K562 (cell line): Measurements from ENCODE around the gene PIM3. TPM values are rescaled to one million over a fixed set of nuclear protein-coding genes. Genes with fewer than 3 reads are reported as not detected.

ENCODE experiments used
- ATAC-seq: fragments of 200-7000 bp; cut with Tn5 transposase; 3 replicates; pipeline ENCODE4 v1.9.1; 2020; ENCODE audit warnings: moderate library complexity
- BruUV-seq: library from RNA; stranded (reverse); fragments of 400-500 nt; replicated peaks from 2 replicates; lab custom pipeline; 2021; lab: Mats Ljungman, UMichigan
- CTCF ChIA-PET: fragments of 300-600 bp; formaldehyde crosslinking; extraction: SDS; loops from one replicate; lab custom pipeline; 2021; ENCODE audit warnings: low intra/inter-chr PET ratio; lab: Yijun Ruan, JAX
- POLR2A ChIA-PET: fragments of 300-600, 350-650 bp; sonication (Branson Sonifier 250); formaldehyde crosslinking; extraction: SDS; loops from one replicate; lab custom pipeline; 2021; ENCODE audit warnings: antibody characterized with exemption, inconsistent platforms; lab: Yijun Ruan, JAX
- DNase-seq, 4 experiments: peaks; one replicate each; pipeline versions ENCODE4 v3.0.0 to v3.0.0-alpha.2; 2011 to 2018; ENCODE audit warnings: low spot score in 3 of 4, mixed read lengths in 3 of 4; ENCODE audit errors: extremely low read depth in 1 of 4
- FAIRE-seq: peaks from 2 replicates; lab custom pipeline; 2011; peaks lifted over from hg19 to GRCh38; lab: Jason Lieb, UNC
- H2AFZ ChIP-seq: 2 replicates; pipeline ENCODE4 v1.6.0; 2011; ENCODE audit warnings: low read depth, low read length, control low read depth, inconsistent platforms
- H3K27ac ChIP-seq: fragments of 200-600 bp; 3 replicates; pipeline ENCODE4 v1.8.0; 2011; ENCODE audit warnings: low read depth, mild to moderate bottlenecking, control low read depth, inconsistent platforms, low read length, moderate library complexity, mixed read lengths; ENCODE audit errors: extremely low read depth
- H3K27me3 ChIP-seq, 2 experiments: fragments of 300-600 bp in 1 of 2; 2 replicates in 1 of 2; 3 replicates in 1 of 2; pipeline versions ENCODE4 v1.6.0 to v1.8.0; 2011; ENCODE audit warnings: inconsistent platforms in 2 of 2, low read length in 2 of 2, mild to moderate bottlenecking in 1 of 2, mixed read lengths in 1 of 2, moderate library complexity in 1 of 2; ENCODE audit not compliant: control insufficient read depth in 2 of 2, insufficient read depth in 2 of 2
- H3K36me3 ChIP-seq: fragments of 300-600 bp; 3 replicates; pipeline ENCODE4 v1.8.0; 2011; ENCODE audit warnings: mild to moderate bottlenecking, low read length, inconsistent platforms; ENCODE audit not compliant: control insufficient read depth, insufficient read depth
- H3K4me1 ChIP-seq, 2 experiments: fragments of 200-600 bp in 1 of 2; replicated peaks in 1 of 2; 2 replicates in 1 of 2; 3 replicates in 1 of 2; pipeline versions ENCODE4 v1.5.1 to v1.8.0; 2011; ENCODE audit warnings: inconsistent platforms in 2 of 2, low read length in 2 of 2, mild to moderate bottlenecking in 1 of 2, mixed read lengths in 1 of 2, moderate library complexity in 1 of 2; ENCODE audit not compliant: control insufficient read depth in 2 of 2, insufficient read depth in 2 of 2
- H3K4me2 ChIP-seq: 2 replicates; pipeline ENCODE4 v1.6.1; 2011; ENCODE audit warnings: low read length, control low read depth, inconsistent platforms, mixed read lengths; ENCODE audit not compliant: insufficient read depth
- H3K4me3 ChIP-seq: fragments of 200-600 bp; sonication (generic), shearing (Covaris generic); 2 replicates; pipeline ENCODE4 v1.5.1; 2016; ENCODE audit warnings: control low read depth, inconsistent platforms
- H3K79me2 ChIP-seq: fragments of 200-600 bp; 3 replicates; pipeline ENCODE4 v1.8.0; 2011; ENCODE audit warnings: low read length, inconsistent platforms; ENCODE audit not compliant: control insufficient read depth, insufficient read depth
- H3K9ac ChIP-seq, 2 experiments: 2 replicates each; pipeline versions ENCODE4 v1.6.0 to v1.6.1; 2011; ENCODE audit warnings: low read depth in 2 of 2, low read length in 2 of 2, control low read depth in 1 of 2, inconsistent platforms in 1 of 2, mild to moderate bottlenecking in 1 of 2, mixed read lengths in 1 of 2; ENCODE audit not compliant: insufficient read depth in 1 of 2
- H3K9me1 ChIP-seq: one replicate; pipeline ENCODE4 v1.6.0; 2011; ENCODE audit warnings: inconsistent platforms, mild to moderate bottlenecking, low read length, moderate library complexity; ENCODE audit not compliant: control insufficient read depth, insufficient read depth
- H3K9me3 ChIP-seq: replicated peaks from 2 replicates; pipeline ENCODE4 v1.5.1; 2011; ENCODE audit warnings: low read depth, low read length, inconsistent platforms; ENCODE audit not compliant: control insufficient read depth, insufficient read depth
- H4K20me1 ChIP-seq: replicated peaks from 2 replicates; pipeline ENCODE4 v1.6.1; 2011; ENCODE audit warnings: low read length, inconsistent platforms, mixed read lengths; ENCODE audit not compliant: control insufficient read depth, insufficient read depth
- ATF7 ChIP-seq: fragments of 450-650 bp; IDR thresholded peaks from 2 replicates; pipeline ENCODE4 v1.7.1; 2014; ENCODE audit warnings: mild to moderate bottlenecking, moderate library complexity
- EGR1 ChIP-seq: fragments of 450-650 bp; conservative IDR thresholded peaks from 2 replicates; pipeline ENCODE4 v1.6.1; 2017; ENCODE audit warnings: mild to moderate bottlenecking
- NFXL1 ChIP-seq: fragments of 450-650 bp; formaldehyde crosslinking; IDR thresholded peaks from 2 replicates; pipeline ENCODE4 v1.4.0; 2021; ENCODE audit warnings: mild to moderate bottlenecking
- NR2C1 ChIP-seq, 2 experiments: fragments of 450-650 bp; IDR thresholded peaks; 2 replicates each; pipeline ENCODE4 v1.6.1; 2017; ENCODE audit warnings: mild to moderate bottlenecking in 2 of 2, antibody characterized with exemption in 1 of 2, inconsistent platforms in 1 of 2, missing compliant biosample characterization in 1 of 2, missing genetic modification characterization in 1 of 2
- RBM25 ChIP-seq: fragments of 200-400 bp; formaldehyde crosslinking; IDR thresholded peaks from 2 replicates; pipeline ENCODE4 v1.6.1; 2018; ENCODE audit warnings: low read length, low read depth, moderate library complexity; ENCODE audit not compliant: severe bottlenecking
- TEAD2 ChIP-seq: fragments of 450-650 bp; IDR thresholded peaks from 2 replicates; pipeline ENCODE4 v1.6.1; 2016; ENCODE audit warnings: missing genetic modification characterization, control low read depth, missing compliant biosample characterization
- ZNF324 ChIP-seq: fragments of 250-450 bp; sonication (Bioruptor Pico); IDR thresholded peaks from 2 replicates; pipeline ENCODE4 v1.4.0; 2020; ENCODE audit warnings: mild to moderate bottlenecking
- ZNF384 ChIP-seq: IDR thresholded peaks from 2 replicates; pipeline ENCODE4 v1.6.1; 2012; ENCODE audit warnings: low read depth, low read length, improper control_type of control experiment
- ZNF668 ChIP-seq: fragments of 250-450 bp; sonication (Bioruptor Pico); IDR thresholded peaks from 2 replicates; pipeline ENCODE4 v1.8.0; 2022; ENCODE audit warnings: mild to moderate bottlenecking, inconsistent platforms
- ZNF76 ChIP-seq: fragments of 250-450 bp; sonication (Bioruptor Pico); IDR thresholded peaks from 2 replicates; pipeline ENCODE4 v1.4.0; 2020; ENCODE audit warnings: mild to moderate bottlenecking, moderate library complexity, borderline replicate concordance
- WGBS: fragments of 100-300 bp; shearing (Covaris generic); methylation state at CpG from one replicate; pipeline ENCODE4 v1.1.6; 2016; ENCODE audit warnings: low coverage, mixed read lengths; ENCODE audit not compliant: insufficient coverage; ENCODE audit errors: missing lambda C conversion rate; 5-methylcytosine and 5-hydroxymethylcytosine counted together
- in situ Hi-C: fragments of 300-500 bp; cut with MboI; formaldehyde crosslinking; loops from 4 replicates; pipeline ENCODE4 v1.15.0; 2018; ENCODE audit warnings: inconsistent platforms, mixed read lengths
- intact Hi-C: fragments of 100-400 bp; cut with micrococcal nuclease; formaldehyde crosslinking; loops from 2 replicates; pipeline ENCODE4 v1.14.2; 2022
- polyA plus RNA-seq, 8 experiments: library from polyadenylated mRNA; depleted of rRNA in 4 of 8; stranded (reverse) in 5 of 8; unstranded in 3 of 8; fragments of >200 nt; fragmentation: Nextera tagmentation in 2 of 8; fragmentation: Illumina TruSeq in 1 of 8; extraction: Ambion mirVana in 2 of 8; extraction: Trizol in 1 of 8; gene quantifications; 2 replicates each; pipeline versions ENCODE4 v1.2.1 to v1.2.3, GENCODE V29; 2011 to 2014; ENCODE audit warnings: inconsistent platforms in 1 of 8, missing spikeins in 1 of 8
- total RNA-seq, 7 experiments: library from RNA; depleted of rRNA in 6 of 7; stranded (reverse); fragments of >200 nt in 6 of 7; fragmentation: Illumina TruSeq in 2 of 7; extraction: Trizol in 2 of 7; gene quantifications; 2 replicates each; pipeline versions ENCODE4 v1.2.1 to v1.2.3, GENCODE V29; 2011 to 2021; ENCODE audit warnings: low replicate concordance in 1 of 7
- TF ChIP-seq, protein P1 (sequence below): fragments of 450-650 bp; IDR thresholded peaks from 2 replicates; pipeline ENCODE4 v1.6.1; 2018; ENCODE audit warnings: mild to moderate bottlenecking, low read depth; ENCODE audit not compliant: partially characterized antibody

The PIM3 gene
- total and polyA plus RNA-seq, 9 of the 15 experiments (the other 6 are each of a cell fraction or from before 2014, with no cell fraction given), result 0.24 to 40.5 (median 5.3) TPM

DNA sequence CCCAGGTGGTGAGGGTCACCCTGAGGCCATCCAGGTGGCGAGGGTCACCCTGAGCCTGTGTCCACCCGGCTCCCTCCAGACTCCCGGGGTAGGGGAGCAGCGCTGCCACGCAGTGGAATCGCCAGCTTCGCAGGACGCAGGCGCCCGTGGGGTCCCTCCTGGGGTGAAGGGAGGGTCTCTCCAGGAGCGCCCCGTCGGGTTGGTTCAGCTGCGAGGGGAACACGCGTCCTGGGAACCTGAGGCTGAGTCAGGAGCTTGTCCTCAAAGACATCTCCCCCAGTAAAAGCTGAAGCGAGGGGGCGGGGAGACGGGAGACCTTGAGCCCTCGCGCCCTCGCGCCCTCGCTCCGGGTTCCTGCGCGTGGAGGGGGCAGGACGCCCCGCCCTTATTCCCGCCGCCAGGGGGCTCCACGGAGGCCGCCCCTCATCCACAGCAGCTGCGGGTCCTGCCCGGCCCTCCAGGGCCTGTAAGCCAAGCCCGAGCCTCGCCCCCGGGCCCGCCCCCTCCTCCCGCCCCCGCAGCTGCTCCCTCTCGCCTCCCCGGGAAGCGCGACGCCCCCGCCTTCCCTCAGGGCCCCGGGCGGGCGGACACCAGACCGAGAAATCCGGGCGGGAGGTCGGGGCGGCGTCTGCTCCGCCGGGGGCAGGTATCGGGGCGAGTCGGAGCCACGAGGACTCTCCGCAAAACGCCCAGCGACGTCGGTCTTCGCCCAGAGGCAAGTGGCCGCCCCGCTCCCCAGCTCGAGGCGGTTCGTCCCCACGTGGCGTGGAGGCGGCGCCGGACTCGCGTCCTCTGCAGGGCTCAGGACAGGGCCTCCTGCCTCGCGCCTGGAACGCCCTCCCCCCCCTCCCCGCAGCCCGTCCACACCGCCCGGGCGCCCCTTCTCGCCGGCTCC lies 22.8 kb downstream of the PIM3 start:
- peaks cover 0 to 4% of the 10 kb centered on the region in 2 experiments; a peak in 1 of 5 replicates for H3K4me1 ChIP-seq
- no peak for FAIRE-seq
- H3K79me2 ChIP-seq, result no peaks in the 10 kb centered on the region
- intact Hi-C loops (no loop called here), in situ Hi-C loops (no loop called here)
- WGBS, result 89% methylated on average over 11 of the region's 90 CpGs
- H2AFZ ChIP-seq, result no peak overlapping the region
- H3K36me3 ChIP-seq, result no peaks in the 10 kb centered on the region
- no peaks in the 10 kb centered on the region for H3K27me3 ChIP-seq
- DNase-seq, result no peak
- TF ChIP-seq ZNF384, result no peak
- no peak for TF ChIP-seq ZNF76 (CRISPR knock-in tag)
- TF ChIP-seq, all 486 proteins: peak for 0
- ChIA-PET POLR2A (no interaction called here), CTCF (no interaction called here)
- no peaks in the 10 kb centered on the region for H3K9me3 ChIP-seq
- H3K9ac ChIP-seq, result no peak overlapping the region
- no TSS peak for BruUV-seq
- no peak for ATAC-seq
- no peaks in the 10 kb centered on the region for H4K20me1 ChIP-seq
- no peaks in the 10 kb centered on the region for H3K9me1 ChIP-seq
- no peak overlapping the region for H3K27ac ChIP-seq
- H3K4me2 ChIP-seq, result no peak overlapping the region
- no peak overlapping the region for H3K4me3 ChIP-seq

DNA sequence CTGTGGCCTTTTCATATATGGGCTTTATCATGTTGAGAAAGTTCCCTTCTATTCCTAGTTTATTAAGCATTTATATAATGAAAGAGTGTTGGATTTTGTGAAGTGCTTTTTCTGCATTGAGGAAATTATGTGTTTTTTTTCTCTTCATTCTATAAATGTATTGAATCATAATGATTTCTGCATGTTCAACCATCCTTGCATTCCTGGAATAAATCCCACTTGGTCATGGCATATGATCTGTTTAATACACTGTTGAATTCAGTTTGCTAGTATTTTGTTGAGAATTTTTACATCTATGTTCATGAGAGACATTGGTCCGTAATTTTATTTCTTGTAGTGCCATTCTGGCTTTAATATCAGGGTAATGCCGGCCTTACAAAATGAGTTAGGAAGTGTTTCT lies 25.8 kb downstream of the PIM3 start:
- ChIA-PET CTCF (no interaction called here), POLR2A (no interaction called here)
- no peaks in the 10 kb centered on the region for H3K79me2 ChIP-seq
- no peaks in the 10 kb centered on the region for H3K36me3 ChIP-seq
- H3K27ac ChIP-seq, result no peak overlapping the region
- H3K9me1 ChIP-seq, result no peaks in the 10 kb centered on the region
- no TSS peak for BruUV-seq
- in situ Hi-C loops, result no loop called here
- H4K20me1 ChIP-seq, result no peaks in the 10 kb centered on the region
- peaks cover 1% of the 10 kb centered on the region; the same call in 1 of the 2 replicates for H3K9me3 ChIP-seq
- peaks cover 0 to 4% of the 10 kb centered on the region in 2 experiments; a peak in 1 of 5 replicates for H3K4me1 ChIP-seq
- H3K4me2 ChIP-seq, result no peak overlapping the region
- ATAC-seq, result no peak
- no peak overlapping the region for H2AFZ ChIP-seq
- TF ChIP-seq, protein P1, sequence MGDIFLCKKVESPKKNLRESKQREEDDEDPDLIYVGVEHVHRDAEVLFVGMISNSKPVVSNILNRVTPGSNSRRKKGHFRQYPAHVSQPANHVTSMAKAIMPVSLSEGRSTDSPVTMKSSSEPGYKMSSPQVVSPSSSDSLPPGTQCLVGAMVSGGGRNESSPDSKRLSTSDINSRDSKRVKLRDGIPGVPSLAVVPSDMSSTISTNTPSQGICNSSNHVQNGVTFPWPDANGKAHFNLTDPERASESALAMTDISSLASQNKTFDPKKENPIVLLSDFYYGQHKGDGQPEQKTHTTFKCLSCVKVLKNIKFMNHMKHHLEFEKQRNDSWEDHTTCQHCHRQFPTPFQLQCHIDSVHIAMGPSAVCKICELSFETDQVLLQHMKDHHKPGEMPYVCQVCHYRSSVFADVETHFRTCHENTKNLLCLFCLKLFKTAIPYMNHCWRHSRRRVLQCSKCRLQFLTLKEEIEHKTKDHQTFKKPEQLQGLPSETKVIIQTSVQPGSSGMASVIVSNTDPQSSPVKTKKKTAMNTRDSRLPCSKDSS, result no peak
- no peak for TF ChIP-seq RBM25
- TF ChIP-seq ZNF668, result no peak
- peak; percentile 91 for TF ChIP-seq ZNF324 (CRISPR knock-in tag)
- no peak for TF ChIP-seq EGR1
- no peak for TF ChIP-seq ATF7
- no peak for TF ChIP-seq NFXL1 (CRISPR knock-in tag)
- TF ChIP-seq TEAD2 (tag), result no peak
- TF ChIP-seq NR2C1 (IDR thresholded peaks at IDR 0.05), result no peak
- no peak for TF ChIP-seq NR2C1 (tag; IDR thresholded peaks at IDR 0.05)
- H3K4me3 ChIP-seq, result no peak overlapping the region
- no peak overlapping the region for H3K9ac ChIP-seq
- no peak for DNase-seq
- no peak for FAIRE-seq
- WGBS, result 20% methylated on average over 2 of the region's 2 CpGs
- H3K27me3 ChIP-seq, result no peaks in the 10 kb centered on the region
- intact Hi-C loops, result no loop called here
